GM12865 (cell line): ENCODE measurements around the gene CAMK4.

ENCODE experiments used
- DNase-seq: peaks from one replicate; pipeline ENCODE4 v3.0.0; 2010; ENCODE audit warnings: low read depth
- H3K4me3 ChIP-seq: 2 replicates; pipeline ENCODE4 v1.5.1; 2011; ENCODE audit warnings: mild to moderate bottlenecking, low read depth, low read length, control low read depth
- TF ChIP-seq, protein P1 (sequence below): IDR thresholded peaks from 2 replicates; pipeline ENCODE4 v1.5.1; 2011; ENCODE audit warnings: low read length, control low read depth, low read depth, inconsistent platforms; ENCODE audit not compliant: insufficient read depth; ENCODE audit errors: missing control alignments

Gene CAMK4

DNA sequence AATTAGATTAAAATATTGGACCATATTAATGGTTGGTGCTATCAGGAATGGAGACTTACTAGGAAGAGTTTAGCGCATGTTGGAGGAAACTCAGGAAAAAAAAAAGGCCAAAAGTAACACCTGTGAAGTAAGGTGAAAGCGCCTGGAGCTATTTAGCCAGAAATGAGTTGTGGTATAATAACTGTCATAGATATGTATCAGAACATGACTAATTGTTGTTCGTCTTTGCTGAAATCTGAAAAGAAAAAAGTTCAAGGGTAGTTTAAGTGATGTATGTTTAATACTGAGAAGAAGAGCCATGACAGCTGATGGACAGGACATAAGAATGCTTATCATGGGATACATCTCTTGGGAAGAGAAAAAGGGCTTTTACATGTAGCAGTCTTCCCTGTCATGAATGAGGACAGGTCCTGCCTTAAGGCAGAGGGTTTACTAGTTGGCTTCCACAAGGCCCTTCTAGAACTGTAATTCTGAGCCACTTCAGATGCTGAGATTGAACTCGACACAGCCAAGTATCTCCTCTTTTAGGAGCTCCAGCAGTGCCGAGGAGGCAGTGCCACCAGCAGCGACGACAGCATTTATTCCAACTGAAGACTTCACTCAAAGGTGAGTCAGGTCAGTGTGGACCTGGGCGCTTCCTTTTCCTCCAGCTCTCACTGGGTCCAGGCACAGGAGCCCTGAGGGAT lies 940 bp upstream of the CAMK4 start:
- H3K4me3 ChIP-seq, result peak overlapping the region; percentile 91
- TF ChIP-seq, protein P1, sequence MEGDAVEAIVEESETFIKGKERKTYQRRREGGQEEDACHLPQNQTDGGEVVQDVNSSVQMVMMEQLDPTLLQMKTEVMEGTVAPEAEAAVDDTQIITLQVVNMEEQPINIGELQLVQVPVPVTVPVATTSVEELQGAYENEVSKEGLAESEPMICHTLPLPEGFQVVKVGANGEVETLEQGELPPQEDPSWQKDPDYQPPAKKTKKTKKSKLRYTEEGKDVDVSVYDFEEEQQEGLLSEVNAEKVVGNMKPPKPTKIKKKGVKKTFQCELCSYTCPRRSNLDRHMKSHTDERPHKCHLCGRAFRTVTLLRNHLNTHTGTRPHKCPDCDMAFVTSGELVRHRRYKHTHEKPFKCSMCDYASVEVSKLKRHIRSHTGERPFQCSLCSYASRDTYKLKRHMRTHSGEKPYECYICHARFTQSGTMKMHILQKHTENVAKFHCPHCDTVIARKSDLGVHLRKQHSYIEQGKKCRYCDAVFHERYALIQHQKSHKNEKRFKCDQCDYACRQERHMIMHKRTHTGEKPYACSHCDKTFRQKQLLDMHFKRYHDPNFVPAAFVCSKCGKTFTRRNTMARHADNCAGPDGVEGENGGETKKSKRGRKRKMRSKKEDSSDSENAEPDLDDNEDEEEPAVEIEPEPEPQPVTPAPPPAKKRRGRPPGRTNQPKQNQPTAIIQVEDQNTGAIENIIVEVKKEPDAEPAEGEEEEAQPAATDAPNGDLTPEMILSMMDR, result no peak
- no peak for DNase-seq

DNA sequence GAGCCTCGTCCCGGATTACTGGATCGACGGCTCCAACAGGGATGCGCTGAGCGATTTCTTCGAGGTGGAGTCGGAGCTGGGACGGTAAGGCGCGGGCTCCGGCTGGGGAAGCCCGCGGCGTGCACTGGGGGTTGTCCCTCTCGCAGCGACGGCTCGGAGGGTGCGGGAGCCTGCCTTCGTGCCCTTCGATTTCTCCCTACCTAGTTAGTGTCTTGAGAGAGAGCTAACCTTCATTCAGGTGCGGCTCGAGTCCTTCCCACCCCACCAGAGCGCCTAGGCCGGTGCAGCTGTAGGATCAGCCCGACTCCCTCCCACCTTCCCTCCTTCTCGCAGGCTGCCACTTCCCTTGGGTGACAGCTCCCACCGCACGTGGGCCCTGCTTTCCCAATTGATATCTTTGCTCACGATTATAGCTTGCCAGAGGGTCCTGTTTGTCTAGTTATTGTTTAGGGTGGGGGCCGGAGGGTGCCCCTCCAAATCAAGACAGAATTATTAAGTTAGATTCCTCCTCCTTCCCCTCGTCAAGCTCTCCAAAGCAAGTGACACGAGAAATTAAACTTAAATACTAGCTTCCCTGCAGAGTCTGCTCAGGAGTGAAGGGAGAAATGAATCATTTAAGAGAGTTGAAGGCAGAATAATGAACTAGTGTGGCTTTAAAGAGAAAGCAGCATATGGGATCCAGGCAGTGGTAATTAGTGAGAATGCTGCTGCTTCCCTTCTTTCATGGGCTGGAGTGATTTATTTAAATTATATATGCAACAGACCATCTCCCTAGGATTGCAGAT lies 569 bp downstream of the CAMK4 start:
- DNase-seq, result no peak
- peak overlapping the region; percentile 91 for H3K4me3 ChIP-seq
- TF ChIP-seq, protein P1, result no peak

DNA sequence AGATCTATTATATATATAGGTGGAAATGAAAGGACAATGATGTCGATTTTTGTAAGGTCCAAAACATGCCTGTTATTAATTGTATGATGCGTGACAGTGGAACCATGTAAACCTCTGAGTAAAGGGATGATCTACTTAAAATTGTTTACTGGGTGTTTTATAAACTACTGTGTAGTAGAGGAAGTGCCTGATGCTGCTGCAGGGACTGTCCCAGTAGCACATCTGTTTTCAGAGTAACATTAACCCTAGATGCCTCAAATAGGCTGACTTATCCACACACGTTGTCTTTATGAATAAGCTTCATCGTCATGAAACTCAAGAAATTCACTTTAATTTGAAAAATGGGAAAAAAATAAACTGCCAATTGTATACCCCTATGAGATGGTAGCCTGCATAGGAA lies 1.7 kb downstream of the CAMK4 start:
- DNase-seq, result peak; percentile 60
- TF ChIP-seq, protein P1, result no peak
- H3K4me3 ChIP-seq, result peak overlapping the region; percentile 91

DNA sequence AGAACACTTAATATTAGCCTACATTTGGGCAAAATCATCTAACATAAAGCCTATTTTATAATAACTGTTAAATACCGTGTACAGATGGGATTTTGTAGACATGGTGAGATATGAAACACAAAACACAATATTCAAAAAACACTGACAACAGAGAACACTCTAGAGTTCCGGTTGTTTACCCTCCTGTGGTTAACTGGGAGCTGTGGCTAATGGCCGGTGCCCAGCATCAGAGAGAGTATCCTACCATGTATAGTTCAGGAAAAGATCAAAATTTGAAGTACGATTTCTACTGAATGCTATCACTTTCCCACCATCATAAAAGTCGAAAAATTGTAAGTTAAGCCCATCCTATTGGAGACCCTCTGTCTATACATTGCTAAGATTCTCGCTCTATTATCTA lies 2.4 kb downstream of the CAMK4 start:
- DNase-seq, result no peak
- TF ChIP-seq, protein P1, result no peak
- H3K4me3 ChIP-seq, result peak overlapping the region; percentile 91

DNA sequence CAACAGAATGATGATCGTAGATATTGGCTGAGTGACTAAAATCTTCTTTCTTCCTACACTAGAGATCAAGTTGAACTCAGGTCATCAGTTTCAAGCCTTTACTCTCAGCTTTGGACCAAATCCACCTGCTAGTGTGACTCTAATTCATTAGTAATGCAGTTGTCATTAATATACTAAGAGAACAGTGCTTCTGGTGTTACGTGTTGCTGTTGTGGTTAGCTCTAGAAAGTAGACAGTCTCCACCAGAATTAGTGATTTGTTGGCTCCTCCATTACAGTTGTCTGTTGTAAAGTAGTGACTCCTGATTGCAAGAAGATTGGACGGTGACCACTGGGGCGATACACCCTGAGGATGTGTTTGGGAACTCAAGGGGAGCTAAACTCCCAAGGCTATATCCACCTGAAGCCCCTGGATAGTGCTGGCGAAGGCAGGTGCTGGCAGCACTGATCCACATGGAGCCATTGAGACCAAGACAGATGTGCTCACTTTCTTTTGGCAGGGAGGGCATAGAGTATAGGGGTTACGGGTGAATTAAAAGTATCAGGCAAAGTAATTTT lies 3.1 kb downstream of the CAMK4 start:
- peak; percentile 54 for DNase-seq
- TF ChIP-seq, protein P1, result no peak
- peak overlapping the region; percentile 91 for H3K4me3 ChIP-seq

DNA sequence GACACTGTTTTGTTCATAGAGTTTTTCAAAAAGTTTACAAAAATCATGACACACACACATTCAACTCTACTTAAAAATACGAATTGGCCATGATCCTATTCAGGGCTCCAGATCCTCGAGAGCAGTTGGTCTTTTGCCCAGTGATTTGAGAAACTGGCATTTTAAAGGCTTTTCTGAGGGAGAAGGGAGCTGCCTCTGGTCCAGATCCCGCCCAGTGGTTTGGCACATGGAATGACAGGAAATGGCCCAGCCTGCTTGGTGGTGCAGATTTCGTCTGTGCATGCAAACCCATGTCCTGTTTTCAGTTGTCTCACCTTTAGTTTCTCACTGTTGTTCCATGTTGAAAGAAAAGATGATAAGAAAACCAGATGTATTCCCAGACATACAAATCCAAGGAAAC lies 3.6 kb downstream of the CAMK4 start:
- peak overlapping the region; percentile 9 for H3K4me3 ChIP-seq
- TF ChIP-seq, protein P1, result no peak
- peak; percentile 55 for DNase-seq
